OCI-LY3 (cell line): ENCODE measurements around the gene PTPRN2.

Source experiments
- H2AFZ ChIP-seq: fragments of 200-600, 300-600 bp; shearing (Covaris generic); 2 replicates; pipeline ENCODE4 v1.6.0; 2014; ENCODE audit warnings: antibody characterized with exemption, low read depth, low read length
- H3K27ac ChIP-seq: fragments of 200-600, 300-600 bp; sonication (generic); 2 replicates; pipeline ENCODE4 v1.5.1; 2014; ENCODE audit warnings: mild to moderate bottlenecking, low read length, moderate library complexity, mixed read lengths
- H3K27me3 ChIP-seq: fragments of 200-600, 300-600 bp; sonication (generic); 2 replicates; pipeline ENCODE4 v1.6.1; 2014; ENCODE audit warnings: low read depth, low read length, mixed read lengths
- H3K36me3 ChIP-seq: fragments of 200-600, 300-600 bp; sonication (generic); replicated peaks from 2 replicates; pipeline ENCODE3; 2014; ENCODE audit warnings: low read depth, low read length, mixed read lengths
- H3K4me1 ChIP-seq: fragments of 300-600, 200-600 bp; sonication (generic); 2 replicates; pipeline ENCODE4 v1.6.1; 2014; ENCODE audit warnings: low read length, mixed read lengths
- H3K4me2 ChIP-seq: fragments of 200-600, 300-600 bp; sonication (generic); 2 replicates; pipeline ENCODE4 v1.6.1; 2014; ENCODE audit warnings: low read length, mixed read lengths
- H3K4me3 ChIP-seq: fragments of 300-600, 200-600 bp; sonication (generic); 2 replicates; pipeline ENCODE4 v1.5.1; 2014; ENCODE audit warnings: antibody characterized with exemption, mild to moderate bottlenecking, low read length, moderate library complexity
- H3K79me2 ChIP-seq: fragments of 300-600, 200-600 bp; shearing (Covaris generic); 2 replicates; pipeline ENCODE4 v1.6.1; 2014; ENCODE audit warnings: mild to moderate bottlenecking, low read length, mixed read lengths
- H3K9ac ChIP-seq: fragments of 300-600, 200-600 bp; shearing (Covaris generic); 2 replicates; pipeline ENCODE4 v1.6.0; 2014; ENCODE audit warnings: mild to moderate bottlenecking, low read length, moderate library complexity
- H3K9me3 ChIP-seq: fragments of 200-600, 300-600 bp; shearing (Covaris generic); 2 replicates; pipeline ENCODE4 v1.6.1; 2014; ENCODE audit warnings: low read length, mixed read lengths; ENCODE audit not compliant: insufficient read depth
- H4K20me1 ChIP-seq: fragments of 200-600, 300-600 bp; sonication (generic); 2 replicates; pipeline ENCODE4 v1.6.1; 2016; ENCODE audit warnings: low read length, mixed read lengths; ENCODE audit not compliant: insufficient read depth
- CTCF ChIP-seq: fragments of 200-600, 300-600 bp; sonication (generic); IDR thresholded peaks from 2 replicates; pipeline ENCODE4 v1.5.1; 2014; ENCODE audit warnings: antibody characterized with exemption, low read length, low read depth
- EZH2phosphoT487 ChIP-seq: fragments of 200-600 bp; shearing (Covaris generic); IDR thresholded peaks from 2 replicates; pipeline ENCODE4 v1.6.1; 2018; ENCODE audit warnings: antibody characterized with exemption, mixed run types, low read depth

Gene PTPRN2

GRCh38 chr7:158072991-158073730, 514.5 kb downstream of the PTPRN2 start:
- TF ChIP-seq CTCF (no peak), EZH2phosphoT487 (no peak)
- H3K4me3 ChIP-seq, result no peak overlapping the region
- H3K4me2 ChIP-seq, result no peak overlapping the region
- H3K36me3 ChIP-seq, result no peaks in the 10 kb centered on the region
- no peak overlapping the region for H3K9ac ChIP-seq
- no peaks in the 10 kb centered on the region for H4K20me1 ChIP-seq
- H3K9me3 ChIP-seq, result no peaks in the 10 kb centered on the region
- H3K4me1 ChIP-seq, result no peaks in the 10 kb centered on the region
- no peaks in the 10 kb centered on the region for H3K27me3 ChIP-seq
- no peak overlapping the region for H3K27ac ChIP-seq
- no peaks in the 10 kb centered on the region for H3K79me2 ChIP-seq
- no peak overlapping the region for H2AFZ ChIP-seq

- H2AFZ ChIP-seq, result no peak overlapping the region
- no peak overlapping the region for H3K9ac ChIP-seq
- H3K4me1 ChIP-seq, result no peaks in the 10 kb centered on the region
- H3K4me2 ChIP-seq, result no peak overlapping the region
- no peaks in the 10 kb centered on the region for H3K36me3 ChIP-seq
- TF ChIP-seq CTCF (no peak), EZH2phosphoT487 (no peak)
- no peak overlapping the region for H3K27ac ChIP-seq
- no peaks in the 10 kb centered on the region for H4K20me1 ChIP-seq
- H3K79me2 ChIP-seq, result no peaks in the 10 kb centered on the region
- H3K9me3 ChIP-seq, result no peaks in the 10 kb centered on the region
- H3K27me3 ChIP-seq, result no peaks in the 10 kb centered on the region
- no peak overlapping the region for H3K4me3 ChIP-seq
These were observed 517.3 kb downstream of the PTPRN2 start for GRCh38 chr7:158070222-158070920.

- TF ChIP-seq EZH2phosphoT487, result no peak
- no peak for TF ChIP-seq CTCF
- no peaks in the 10 kb centered on the region for H4K20me1 ChIP-seq
- H3K27ac ChIP-seq, result no peak overlapping the region
- no peak overlapping the region for H3K4me3 ChIP-seq
- no peaks in the 10 kb centered on the region for H3K36me3 ChIP-seq
- H2AFZ ChIP-seq, result no peak overlapping the region
- H3K79me2 ChIP-seq, result no peaks in the 10 kb centered on the region
- no peaks in the 10 kb centered on the region for H3K4me1 ChIP-seq
- no peaks in the 10 kb centered on the region for H3K9me3 ChIP-seq
- no peaks in the 10 kb centered on the region for H3K27me3 ChIP-seq
- H3K4me2 ChIP-seq, result no peak overlapping the region
- H3K9ac ChIP-seq, result no peak overlapping the region
These were observed 518.8 kb downstream of the PTPRN2 start for GRCh38 chr7:158068853-158069252.

GRCh38 chr7:158067931-158068482, 519.6 kb downstream of the PTPRN2 start:
- no peaks in the 10 kb centered on the region for H3K27me3 ChIP-seq

More at GRCh38 chr7:158067931-158068482, 519.6 kb downstream of the PTPRN2 start:
- Histone ChIP-seq H4K20me1 (no peaks in the 10 kb centered on the region), H3K4me1 (no peaks in the 10 kb centered on the region), H3K9ac (no peak overlapping the region), H3K4me2 (no peak overlapping the region), H3K4me3 (no peak overlapping the region), H3K27ac (no peak overlapping the region), H3K36me3 (no peaks in the 10 kb centered on the region), H2AFZ (no peak overlapping the region), H3K9me3 (no peaks in the 10 kb centered on the region), H3K79me2 (no peaks in the 10 kb centered on the region)
- no peak for TF ChIP-seq EZH2phosphoT487
- TF ChIP-seq CTCF, result no peak
